CD14-positive monocyte (primary cell): Measurements from ENCODE around the gene VCAN. TPM values are rescaled to one million over a fixed set of nuclear protein-coding genes. Genes with fewer than 3 reads are reported as not detected.

Source experiments
- DNase-seq, 3 donors: peaks; one replicate each; pipeline ENCODE4 v3.0.0-alpha.2; 2011 to 2022
- H2AFZ ChIP-seq: 2 replicates; pipeline ENCODE4 v1.6.0; 2012; ENCODE audit warnings: mild to moderate bottlenecking, low read depth, low read length, inconsistent platforms; ENCODE audit not compliant: insufficient read depth, poor library complexity, severe bottlenecking
- H3K27ac ChIP-seq, 2 donors: 1 replicate in 1 of 2; 2 replicates in 1 of 2; pipeline ENCODE4 v1.5.1; 2012 to 2013; ENCODE audit warnings: low read length in 2 of 2, control low read depth in 1 of 2, inconsistent platforms in 1 of 2, low read depth in 1 of 2, mild to moderate bottlenecking in 1 of 2
- H3K27me3 ChIP-seq, 2 donors: one replicate each; pipeline versions ENCODE4 v1.6.0 to v1.6.1; 2011 to 2013; ENCODE audit warnings: low read length in 2 of 2; ENCODE audit not compliant: control insufficient read depth in 2 of 2, insufficient read depth in 2 of 2
- H3K36me3 ChIP-seq, 2 donors: replicated peaks in 1 of 2; 1 replicate in 1 of 2; 2 replicates in 1 of 2; pipeline versions ENCODE4 v1.5.1 to v1.6.1; 2012 to 2013; ENCODE audit warnings: low read length in 2 of 2, control low read depth in 1 of 2, inconsistent platforms in 1 of 2, mild to moderate bottlenecking in 1 of 2; ENCODE audit not compliant: insufficient read depth in 2 of 2, control insufficient read depth in 1 of 2
- H3K4me1 ChIP-seq, 2 donors: 1 replicate in 1 of 2; 2 replicates in 1 of 2; pipeline versions ENCODE4 v1.5.1 to v1.6.1; 2012 to 2013; ENCODE audit warnings: low read length in 2 of 2, control low read depth in 1 of 2, inconsistent platforms in 1 of 2, mild to moderate bottlenecking in 1 of 2, moderate library complexity in 1 of 2; ENCODE audit not compliant: insufficient read depth in 2 of 2, control insufficient read depth in 1 of 2
- H3K4me2 ChIP-seq: replicated peaks from 2 replicates; pipeline ENCODE3; 2012; ENCODE audit warnings: low read length, moderate library complexity, mild to moderate bottlenecking; ENCODE audit not compliant: poor library complexity, severe bottlenecking; ENCODE audit errors: extremely low read depth
- H3K4me3 ChIP-seq, 3 experiments: fragments of 200-600 bp in 1 of 3; sonication (generic) in 1 of 3; replicated peaks in 1 of 3; 1 replicate in 2 of 3; 2 replicates in 1 of 3; pipeline ENCODE4 v1.5.1; 2011 to 2013; ENCODE audit warnings: low read length in 3 of 3, mild to moderate bottlenecking in 3 of 3, control low read depth in 2 of 3, low read depth in 2 of 3, inconsistent platforms in 1 of 3, moderate library complexity in 1 of 3
- H3K79me2 ChIP-seq: 2 replicates; pipeline ENCODE4 v1.6.0; 2012; ENCODE audit warnings: mild to moderate bottlenecking, control low read depth, inconsistent platforms, low read length, moderate library complexity; ENCODE audit not compliant: insufficient read depth
- H3K9ac ChIP-seq: 2 replicates; pipeline ENCODE4 v1.6.0; 2017; ENCODE audit warnings: low read length, mild to moderate bottlenecking; ENCODE audit not compliant: insufficient read depth, poor library complexity, severe bottlenecking
- H3K9me3 ChIP-seq, 2 donors: replicated peaks in 1 of 2; 1 replicate in 1 of 2; 2 replicates in 1 of 2; pipeline versions ENCODE4 v1.5.1 to v1.6.1; 2012 to 2013; ENCODE audit warnings: low read length in 2 of 2, control low read depth in 1 of 2; ENCODE audit not compliant: control insufficient read depth in 1 of 2, insufficient read depth in 1 of 2
- H4K20me1 ChIP-seq: 2 replicates; pipeline ENCODE4 v1.6.0; 2012; ENCODE audit warnings: mild to moderate bottlenecking, low read length, control low read depth, moderate library complexity; ENCODE audit not compliant: insufficient read depth
- H3K27ac Mint-ChIP-seq, 7 donors: one replicate each; pipeline ENCODE4 v1.8.0; 2020; ENCODE audit warnings: mild to moderate bottlenecking in 7 of 7, mixed read lengths in 7 of 7, moderate library complexity in 6 of 7, inconsistent platforms in 2 of 7
- H3K27me3 Mint-ChIP-seq, 3 donors: one replicate each; pipeline ENCODE4 v1.8.0; 2021 to 2022; ENCODE audit warnings: low read depth in 3 of 3, mild to moderate bottlenecking in 3 of 3, mixed read lengths in 3 of 3, moderate library complexity in 3 of 3, inconsistent platforms in 1 of 3
- H3K36me3 Mint-ChIP-seq, 2 donors: one replicate each; pipeline ENCODE4 v1.8.0; 2020; ENCODE audit warnings: mixed read lengths in 2 of 2, inconsistent platforms in 1 of 2, mild to moderate bottlenecking in 1 of 2
- H3K4me1 Mint-ChIP-seq: one replicate; pipeline ENCODE4 v1.8.0; 2020; ENCODE audit warnings: mild to moderate bottlenecking, mixed read lengths
- H3K4me3 Mint-ChIP-seq, 2 donors: one replicate each; pipeline ENCODE4 v1.8.0; 2020; ENCODE audit warnings: mild to moderate bottlenecking in 2 of 2, mixed read lengths in 2 of 2, moderate library complexity in 1 of 2
- H3K9me3 Mint-ChIP-seq, 7 donors: one replicate each; pipeline ENCODE4 v1.8.0; 2020 to 2022; ENCODE audit warnings: mixed read lengths in 7 of 7, mild to moderate bottlenecking in 6 of 7, moderate library complexity in 6 of 7, inconsistent platforms in 2 of 7
- CTCF ChIP-seq: fragments of 200-600 bp; IDR thresholded peaks from one replicate; pipeline ENCODE4 v1.8.0; 2022; ENCODE audit warnings: antibody characterized with exemption, mild to moderate bottlenecking
- WGBS: methylation state at CpG from one replicate; pipeline ENCODE4 v1.1.5; 2013; ENCODE audit warnings: missing lambda C conversion rate; ENCODE audit not compliant: insufficient coverage; 5-methylcytosine and 5-hydroxymethylcytosine counted together
- intact Hi-C, 2 donors: fragments of 100-400 bp; cut with micrococcal nuclease; formaldehyde crosslinking; loops; one replicate each; pipeline versions ENCODE4 v1.15.0 to v1.15.1; 2023
- polyA plus RNA-seq, 3 donors: library from polyadenylated mRNA; depleted of rRNA in 1 of 3; unstranded in 2 of 3; stranded (reverse) in 1 of 3; fragments of 300-500 nt in 2 of 3; fragments of >200 nt in 1 of 3; fragmentation: Illumina TruSeq in 2 of 3; gene quantifications; 1 replicate in 2 of 3; 2 replicates in 1 of 3; pipeline ENCODE4 v1.2.3, GENCODE V29; 2012 to 2021

VCAN gene
- polyA plus RNA-seq, 3 donors = 417 to 844 (median 630) TPM

DNA sequence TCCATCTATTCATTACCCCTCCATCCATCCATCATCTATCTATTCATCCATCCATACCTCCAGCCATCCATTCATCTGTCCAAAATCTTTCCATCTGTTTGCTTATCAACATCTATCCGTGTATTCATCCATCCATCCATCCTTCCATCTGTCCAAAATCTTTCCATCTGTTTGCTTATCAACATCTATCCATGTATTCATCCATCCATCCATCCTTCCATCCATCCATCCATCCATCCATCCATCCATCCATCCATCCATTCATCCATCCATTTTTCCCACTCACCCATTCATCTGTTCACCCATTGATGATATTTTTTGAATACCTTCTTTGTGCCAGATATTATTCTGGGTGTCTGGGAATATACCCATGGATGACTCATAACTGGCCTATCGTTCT lies 12.8 kb downstream of the VCAN start:
- Histone ChIP-seq H2AFZ (no peak overlapping the region), H3K36me3 (peaks cover 98 to 99% of the 10 kb centered on the region in 2 donors), H3K9me3 (no peaks in the 10 kb centered on the region), H4K20me1 (peaks cover 100% of the 10 kb centered on the region), H3K4me2 (no peak overlapping the region), H3K9ac (no peak overlapping the region), H3K4me3 (no peak overlapping the region), H3K79me2 (peaks cover 100% of the 10 kb centered on the region), H3K27me3 (no peaks in the 10 kb centered on the region), H3K27ac (peak overlapping the region in 1 of 2 donors; percentile 39), H3K4me1 (peaks cover 22 to 59% of the 10 kb centered on the region in 2 donors)
- Mint-ChIP-seq H3K4me3 (peak overlapping the region in 1 of 2 donors; percentile 56), H3K27ac (peak overlapping the region in 4 of 7 donors; percentile 16 to 85 (median 42)), H3K27me3 (peaks cover 0 to 1% (median 0%) of the 10 kb centered on the region in 3 donors), H3K9me3 (peaks cover 0 to 4% (median 0%) of the 10 kb centered on the region in 7 donors), H3K4me1 (peaks cover 66% of the 10 kb centered on the region), H3K36me3 (peaks cover 76 to 91% of the 10 kb centered on the region in 2 donors)
- DNase-seq = no peak
- TF ChIP-seq CTCF = no peak
- 100% methylated on average over 1 of the region's 2 CpGs for WGBS
- intact Hi-C loops = no loop called here

DNA sequence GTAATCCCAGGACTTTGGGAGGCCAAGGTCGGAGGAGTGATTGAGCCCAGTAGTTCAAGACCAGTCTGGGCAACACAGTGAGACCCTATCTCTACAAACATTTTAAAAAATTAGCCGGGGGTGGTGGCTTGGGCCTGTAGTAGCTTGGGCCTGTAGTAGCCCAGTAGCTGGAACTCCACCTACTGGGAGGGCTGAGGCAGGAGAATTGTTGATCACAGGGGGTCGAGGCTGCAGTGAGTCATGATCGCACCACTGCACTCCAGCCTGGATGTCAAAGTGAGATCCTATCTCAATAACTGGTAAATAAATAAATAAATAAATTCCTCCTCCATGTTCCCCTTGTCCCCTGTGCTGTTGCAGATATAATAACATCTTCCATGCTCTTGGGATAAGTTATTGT lies 14.3 kb downstream of the VCAN start:
- peaks cover 98 to 99% of the 10 kb centered on the region in 2 donors for H3K36me3 ChIP-seq
- H3K9me3 Mint-ChIP-seq = peaks cover 0 to 4% (median 0%) of the 10 kb centered on the region in 7 donors
- H3K9me3 ChIP-seq = no peaks in the 10 kb centered on the region
- peaks cover 100% of the 10 kb centered on the region for H3K79me2 ChIP-seq
- H3K9ac ChIP-seq = no peak overlapping the region
- H2AFZ ChIP-seq = no peak overlapping the region
- H4K20me1 ChIP-seq = peaks cover 100% of the 10 kb centered on the region
- no peaks in the 10 kb centered on the region for H3K27me3 Mint-ChIP-seq
- no peak for DNase-seq
- peaks cover 52% of the 10 kb centered on the region for H3K4me1 Mint-ChIP-seq
- H3K27ac Mint-ChIP-seq = peak overlapping the region in 4 of 7 donors; percentile 10 to 51 (median 44)
- no peaks in the 10 kb centered on the region for H3K27me3 ChIP-seq
- peaks cover 16 to 43% of the 10 kb centered on the region in 2 donors for H3K4me1 ChIP-seq
- peak overlapping the region in 1 of 2 donors; percentile 51 for H3K4me3 Mint-ChIP-seq
- TF ChIP-seq CTCF = no peak
- peaks cover 75 to 94% of the 10 kb centered on the region in 2 donors for H3K36me3 Mint-ChIP-seq
- H3K4me3 ChIP-seq = no peak overlapping the region
- no peak overlapping the region for H3K4me2 ChIP-seq
- intact Hi-C loops = loop anchor here in 1 of 2 donors (5.0 kb wide), 1 partner anchor 61 kb away; no protein-coding TSS in a partner anchor
- no CpG with 5 or more reads among the region's 4 CpGs for WGBS
- peak overlapping the region; percentile 34 to 39 for H3K27ac ChIP-seq
